Stomach smooth muscle (tissue), 2 donors: ENCODE results near the gene ABLIM2.

ENCODE experiments used
- H3K27ac ChIP-seq: one replicate; pipeline ENCODE4 v1.7.0; 2013; ENCODE audit warnings: mild to moderate bottlenecking, low read length, inconsistent platforms
- H3K27me3 ChIP-seq, 2 donors: one replicate each; pipeline ENCODE4 v1.7.0; 2013; ENCODE audit warnings: low read length in 2 of 2; ENCODE audit not compliant: insufficient read depth in 2 of 2, control insufficient read depth in 1 of 2
- H3K36me3 ChIP-seq, 2 donors: one replicate each; pipeline ENCODE4 v1.7.0; 2013; ENCODE audit warnings: low read length in 2 of 2; ENCODE audit not compliant: control insufficient read depth in 2 of 2, insufficient read depth in 2 of 2
- H3K4me1 ChIP-seq: one replicate; pipeline ENCODE4 v1.7.0; 2013; ENCODE audit warnings: low read length; ENCODE audit not compliant: control insufficient read depth, insufficient read depth
- H3K4me3 ChIP-seq, 2 donors: one replicate each; pipeline ENCODE4 v1.7.0; 2013; ENCODE audit warnings: low read length in 2 of 2
- H3K9ac ChIP-seq, 2 donors: one replicate each; pipeline ENCODE4 v1.7.0; 2013; ENCODE audit warnings: low read length in 2 of 2, mild to moderate bottlenecking in 1 of 2
- H3K9me3 ChIP-seq, 2 donors: one replicate each; pipeline ENCODE4 v1.7.0; 2013; ENCODE audit warnings: low read length in 2 of 2; ENCODE audit not compliant: control insufficient read depth in 2 of 2
- donor health status: healthy.
- donor health status: Pancreatic carcinoma.

Gene ABLIM2

DNA sequence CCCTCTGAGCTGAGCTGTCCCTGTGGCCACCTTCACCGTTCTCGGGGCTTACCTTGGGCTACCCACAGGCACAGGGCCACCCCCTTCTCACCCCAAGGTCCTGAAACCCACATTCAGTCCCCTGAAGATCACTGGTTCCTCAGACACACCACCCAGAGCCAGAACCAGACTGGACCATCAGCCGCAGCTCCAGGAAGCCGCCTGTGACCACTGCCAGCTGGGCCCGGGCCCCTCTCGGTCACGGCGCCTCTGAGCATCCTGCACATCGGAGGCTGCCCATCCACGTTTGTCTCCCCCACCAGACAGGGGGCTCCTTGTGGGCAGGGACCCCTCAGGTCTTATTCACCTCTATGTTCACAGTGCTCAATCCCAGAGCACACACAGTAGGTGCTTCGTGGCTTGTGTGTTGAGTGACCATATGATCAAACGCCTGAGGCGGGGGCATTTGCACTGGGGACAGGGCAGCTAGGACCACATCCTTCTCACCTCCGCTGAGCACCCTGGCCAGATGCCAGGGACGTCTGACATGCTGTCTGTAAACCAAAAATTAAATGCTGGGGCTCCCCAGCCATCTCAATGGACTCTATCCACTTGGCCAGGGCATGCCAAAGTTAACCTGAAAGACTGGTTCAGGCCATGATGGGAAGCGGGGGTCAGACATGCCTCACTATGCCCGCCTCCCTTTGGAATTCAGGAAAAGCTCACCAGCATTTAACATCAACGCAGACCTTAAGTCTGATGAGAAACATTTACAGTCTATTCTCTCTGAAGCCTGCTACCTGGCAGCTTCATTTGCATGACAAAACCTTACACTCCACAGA is 109.5 kb downstream of the ABLIM2 start:
- Histone ChIP-seq H3K27me3 (no peaks in the 10 kb centered on the region), H3K4me3 (no peak overlapping the region), H3K9me3 (no peaks in the 10 kb centered on the region), H3K9ac (no peak overlapping the region), H3K27ac (no peak overlapping the region), H3K4me1 (peaks cover 15% of the 10 kb centered on the region), H3K36me3 (no peaks in the 10 kb centered on the region)

GRCh38 chr4:8047837-8048678 is 110.6 kb downstream of the ABLIM2 start:
- H3K36me3 ChIP-seq, result no peaks in the 10 kb centered on the region
- no peaks in the 10 kb centered on the region for H3K27me3 ChIP-seq
- H3K9ac ChIP-seq, result no peak overlapping the region
- peaks cover 15% of the 10 kb centered on the region for H3K4me1 ChIP-seq
- no peaks in the 10 kb centered on the region for H3K9me3 ChIP-seq
- no peak overlapping the region for H3K27ac ChIP-seq
- H3K4me3 ChIP-seq, result no peak overlapping the region

- Histone ChIP-seq H3K9me3 (no peaks in the 10 kb centered on the region), H3K9ac (no peak overlapping the region), H3K36me3 (no peaks in the 10 kb centered on the region), H3K27ac (no peak overlapping the region), H3K4me1 (peaks cover 15% of the 10 kb centered on the region), H3K4me3 (no peak overlapping the region), H3K27me3 (no peaks in the 10 kb centered on the region)
Measured at GRCh38 chr4:8046925-8047541, 111.6 kb downstream of the ABLIM2 start.

- H3K27ac ChIP-seq, result no peak overlapping the region
- no peak overlapping the region for H3K9ac ChIP-seq
- H3K36me3 ChIP-seq, result no peaks in the 10 kb centered on the region
Measured at GRCh38 chr4:8045909-8046308, 112.7 kb downstream of the ABLIM2 start.

DNA sequence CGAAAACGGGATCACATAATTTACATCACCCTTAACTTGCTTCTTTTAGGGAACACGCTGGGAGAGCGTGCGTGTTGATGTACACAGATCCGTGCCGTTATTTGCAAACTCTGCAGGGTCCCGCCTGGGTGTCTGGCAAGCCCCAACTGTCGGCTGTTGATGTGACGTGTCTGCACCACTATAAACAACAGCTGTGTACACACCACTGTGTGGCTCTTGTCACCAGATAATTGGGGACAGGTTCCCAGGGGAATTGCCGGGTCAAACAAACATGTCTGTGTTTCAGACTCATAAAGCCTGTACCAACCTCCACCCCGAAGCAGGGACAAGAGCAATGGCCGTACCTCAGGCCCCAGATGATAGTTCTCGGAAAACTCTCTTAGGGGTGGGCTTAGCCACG is 113.9 kb downstream of the ABLIM2 start:
- no peak overlapping the region for H3K4me3 ChIP-seq
- H3K9ac ChIP-seq, result no peak overlapping the region
- H3K27me3 ChIP-seq, result no peaks in the 10 kb centered on the region
- H3K27ac ChIP-seq, result no peak overlapping the region
- H3K36me3 ChIP-seq, result no peaks in the 10 kb centered on the region
- no peaks in the 10 kb centered on the region for H3K4me1 ChIP-seq
- H3K9me3 ChIP-seq, result no peaks in the 10 kb centered on the region

More at GRCh38 chr4:8045909-8046308, 112.7 kb downstream of the ABLIM2 start:
- Histone ChIP-seq H3K27me3 (no peaks in the 10 kb centered on the region), H3K9me3 (no peaks in the 10 kb centered on the region), H3K4me3 (no peak overlapping the region), H3K4me1 (peaks cover 9% of the 10 kb centered on the region)

DNA sequence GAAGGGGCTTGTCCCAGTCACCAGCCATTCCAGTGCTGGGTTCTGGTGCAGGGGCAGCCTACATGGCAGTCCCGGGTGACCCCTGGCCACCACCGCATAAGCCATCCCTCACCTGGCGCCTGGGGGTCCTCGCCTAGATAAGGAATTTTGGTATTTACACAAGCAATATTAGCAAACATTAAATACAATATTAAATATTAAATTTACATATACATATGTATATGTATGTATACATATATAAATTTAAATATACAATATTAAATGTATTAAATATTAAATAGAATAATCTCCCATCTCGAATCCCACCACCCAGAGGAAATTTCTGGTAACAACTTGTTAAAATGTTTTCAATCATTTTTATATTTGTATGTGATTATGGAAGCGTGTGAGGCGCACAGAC is 114.4 kb downstream of the ABLIM2 start:
- Histone ChIP-seq H3K9me3 (no peaks in the 10 kb centered on the region), H3K4me1 (no peaks in the 10 kb centered on the region), H3K36me3 (no peaks in the 10 kb centered on the region), H3K27ac (no peak overlapping the region), H3K4me3 (no peak overlapping the region), H3K27me3 (no peaks in the 10 kb centered on the region), H3K9ac (no peak overlapping the region)

DNA sequence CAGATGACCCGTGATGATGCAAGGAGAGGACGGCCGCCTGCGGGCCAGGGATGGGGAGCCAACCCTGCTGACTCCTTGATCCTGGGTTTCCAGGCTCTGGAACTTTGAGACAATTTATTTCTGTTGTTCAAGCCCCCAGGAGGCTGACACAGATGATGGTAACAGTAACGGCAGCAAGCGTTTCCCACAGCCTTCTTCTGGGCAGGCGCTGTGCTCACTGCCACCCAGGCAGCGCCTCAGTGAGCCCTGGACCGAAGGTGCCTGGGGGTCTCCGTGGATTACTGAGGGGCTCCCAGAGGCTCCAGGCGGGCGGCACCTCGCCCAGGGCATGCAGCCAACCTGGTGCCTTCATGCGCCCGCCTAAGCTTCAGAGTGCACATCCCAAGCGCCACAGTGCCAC is 115.0 kb downstream of the ABLIM2 start:
- Histone ChIP-seq H3K9me3 (no peaks in the 10 kb centered on the region), H3K36me3 (no peaks in the 10 kb centered on the region), H3K27ac (no peak overlapping the region), H3K4me3 (no peak overlapping the region), H3K9ac (no peak overlapping the region), H3K4me1 (no peaks in the 10 kb centered on the region), H3K27me3 (no peaks in the 10 kb centered on the region)

DNA sequence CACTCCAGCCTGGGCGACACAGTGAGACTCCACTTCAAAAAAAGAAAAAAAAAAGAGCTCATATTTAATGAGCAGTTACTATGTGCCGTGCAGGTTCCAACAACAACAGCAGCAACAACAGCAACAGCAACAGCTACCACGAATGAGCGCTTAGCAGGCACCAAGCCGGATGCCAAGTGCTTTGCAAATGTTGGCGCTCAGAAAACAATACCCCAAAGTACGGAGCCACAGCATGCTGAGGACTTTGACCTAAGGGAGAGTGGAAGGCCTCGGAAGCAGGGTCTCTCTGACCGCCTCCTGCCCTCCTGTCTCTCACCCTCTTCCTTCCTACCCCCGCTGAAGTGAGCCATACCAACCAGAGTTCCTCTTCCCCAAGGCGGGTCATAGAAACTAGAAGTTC is 116.7 kb downstream of the ABLIM2 start:
- no peaks in the 10 kb centered on the region for H3K9me3 ChIP-seq
- no peak overlapping the region for H3K27ac ChIP-seq
- no peaks in the 10 kb centered on the region for H3K36me3 ChIP-seq

GRCh38 chr4:8041172-8041571 is 117.4 kb downstream of the ABLIM2 start:
- Histone ChIP-seq H3K9ac (no peak overlapping the region), H3K27me3 (no peaks in the 10 kb centered on the region), H3K27ac (no peak overlapping the region), H3K36me3 (no peaks in the 10 kb centered on the region), H3K4me3 (no peak overlapping the region), H3K9me3 (no peaks in the 10 kb centered on the region), H3K4me1 (no peaks in the 10 kb centered on the region)

More for the DNA sequence above, 116.7 kb downstream of the ABLIM2 start:
- H3K4me3 ChIP-seq, result no peak overlapping the region
- no peak overlapping the region for H3K9ac ChIP-seq
- H3K27me3 ChIP-seq, result no peaks in the 10 kb centered on the region
- no peaks in the 10 kb centered on the region for H3K4me1 ChIP-seq

- Histone ChIP-seq H3K9me3 (no peaks in the 10 kb centered on the region), H3K36me3 (no peaks in the 10 kb centered on the region)
Measured at GRCh38 chr4:8040607-8041006, 118.0 kb downstream of the ABLIM2 start.

More at GRCh38 chr4:8040607-8041006, 118.0 kb downstream of the ABLIM2 start:
- H3K4me1 ChIP-seq, result no peaks in the 10 kb centered on the region
- no peak overlapping the region for H3K4me3 ChIP-seq
- H3K27me3 ChIP-seq, result no peaks in the 10 kb centered on the region
- H3K27ac ChIP-seq, result no peak overlapping the region
- no peak overlapping the region for H3K9ac ChIP-seq
